BJ (cell line): ENCODE results near the gene ZNF534. TPM values are rescaled to one million over a fixed set of nuclear protein-coding genes. Genes with fewer than 3 reads are reported as not detected.
"Not testable (repeated sequence)": the region's sequence is repeated elsewhere in the genome, so short reads cannot be mapped to it uniquely, and the experiment has no call there.

Experiments
- CTCF ChIA-PET: fragments of 350-600 bp; formaldehyde crosslinking; extraction: SDS; loops from one replicate; lab custom pipeline; 2021; ENCODE audit warnings: antibody characterized with exemption, inconsistent platforms; lab: Yijun Ruan, JAX
- POLR2A ChIA-PET: fragments of 300-600 bp; sonication (Branson Sonifier 250); formaldehyde crosslinking; extraction: SDS; loops from one replicate; lab custom pipeline; 2021; ENCODE audit warnings: antibody characterized with exemption; lab: Charles Lee
- DNase-seq: peaks from one replicate; pipeline ENCODE4 v3.0.0-alpha.2; 2011; ENCODE audit warnings: low read depth
- H3K27me3 ChIP-seq: 2 replicates; pipeline ENCODE4 v1.6.0; 2011; ENCODE audit warnings: low read length; ENCODE audit not compliant: control insufficient read depth, insufficient read depth
- H3K36me3 ChIP-seq: 2 replicates; pipeline ENCODE4 v1.5.1; 2011; ENCODE audit warnings: low read length; ENCODE audit not compliant: control insufficient read depth, insufficient read depth
- H3K4me3 ChIP-seq: 2 replicates; pipeline ENCODE4 v1.5.1; 2011; ENCODE audit warnings: low read depth, mild to moderate bottlenecking, control low read depth, low read length
- polyA plus RNA-seq: library from polyadenylated mRNA; depleted of rRNA; stranded (reverse); fragments of >200 nt; gene quantifications from 2 replicates; pipeline ENCODE4 v1.2.3, GENCODE V29; 2011; rRNA removed
- small RNA-seq: library from RNA; depleted of rRNA; stranded (forward); fragments of <200 nt; gene quantifications from one replicate; pipeline ENCODE3, GENCODE V24; 2012; ENCODE audit warnings: low replicate concordance, low read depth; ENCODE audit not compliant: insufficient read length
- TF ChIP-seq, protein P1 (sequence below): IDR thresholded peaks from 2 replicates; pipeline ENCODE4 v1.5.1; 2011; ENCODE audit warnings: low read depth, mild to moderate bottlenecking, control low read depth, inconsistent platforms, low read length, moderate library complexity; ENCODE audit not compliant: insufficient read depth

ZNF534 gene
- polyA plus RNA-seq, 1 experiment = not detected

DNA sequence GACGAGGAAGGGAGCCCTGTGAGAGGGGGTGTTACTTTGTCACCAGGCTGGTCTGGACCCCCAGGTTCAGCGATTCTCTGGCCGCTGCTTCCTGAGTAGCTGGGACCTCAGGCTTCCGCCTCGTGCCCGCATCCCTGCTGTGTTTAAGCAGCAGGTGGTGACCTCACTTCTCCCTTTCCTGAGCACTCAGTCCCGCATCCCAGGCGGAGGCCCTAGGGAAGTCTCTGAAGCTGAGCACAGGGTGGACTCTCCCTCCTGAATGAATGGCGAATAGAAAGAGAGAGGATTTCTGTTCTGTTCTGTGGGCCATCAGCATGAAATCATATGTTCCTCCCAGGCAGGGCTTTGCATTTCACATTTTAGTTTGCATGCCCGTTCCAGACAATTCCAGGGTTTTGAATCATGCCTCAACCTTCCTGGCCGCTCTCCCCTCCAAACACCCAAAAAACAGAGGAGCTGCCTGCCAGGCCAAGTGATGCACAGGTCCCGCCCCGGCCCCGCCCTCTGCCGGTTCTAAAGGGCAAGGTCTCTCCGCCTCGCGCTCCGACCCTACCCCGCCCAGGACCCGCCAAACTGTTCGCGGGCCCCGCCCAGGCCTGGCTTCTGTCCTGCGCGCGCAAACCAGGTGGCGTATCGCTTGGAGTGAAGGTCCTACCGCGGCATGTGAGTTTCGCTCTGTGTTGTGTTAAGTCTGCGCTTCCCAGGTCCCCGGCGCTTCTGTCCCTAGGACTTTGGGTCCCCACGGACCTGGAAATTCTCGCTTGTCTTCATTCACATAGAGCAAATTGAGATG, 63.4 kb downstream of the ZNF534 start:
- DNase-seq = no peak
- Histone ChIP-seq H3K36me3 (no peaks in the 10 kb centered on the region), H3K27me3 (no peaks in the 10 kb centered on the region), H3K4me3 (no peak overlapping the region)
- ChIA-PET CTCF (no interaction called here), POLR2A (no interaction called here)
- TF ChIP-seq, protein P1, sequence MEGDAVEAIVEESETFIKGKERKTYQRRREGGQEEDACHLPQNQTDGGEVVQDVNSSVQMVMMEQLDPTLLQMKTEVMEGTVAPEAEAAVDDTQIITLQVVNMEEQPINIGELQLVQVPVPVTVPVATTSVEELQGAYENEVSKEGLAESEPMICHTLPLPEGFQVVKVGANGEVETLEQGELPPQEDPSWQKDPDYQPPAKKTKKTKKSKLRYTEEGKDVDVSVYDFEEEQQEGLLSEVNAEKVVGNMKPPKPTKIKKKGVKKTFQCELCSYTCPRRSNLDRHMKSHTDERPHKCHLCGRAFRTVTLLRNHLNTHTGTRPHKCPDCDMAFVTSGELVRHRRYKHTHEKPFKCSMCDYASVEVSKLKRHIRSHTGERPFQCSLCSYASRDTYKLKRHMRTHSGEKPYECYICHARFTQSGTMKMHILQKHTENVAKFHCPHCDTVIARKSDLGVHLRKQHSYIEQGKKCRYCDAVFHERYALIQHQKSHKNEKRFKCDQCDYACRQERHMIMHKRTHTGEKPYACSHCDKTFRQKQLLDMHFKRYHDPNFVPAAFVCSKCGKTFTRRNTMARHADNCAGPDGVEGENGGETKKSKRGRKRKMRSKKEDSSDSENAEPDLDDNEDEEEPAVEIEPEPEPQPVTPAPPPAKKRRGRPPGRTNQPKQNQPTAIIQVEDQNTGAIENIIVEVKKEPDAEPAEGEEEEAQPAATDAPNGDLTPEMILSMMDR = no peak

DNA sequence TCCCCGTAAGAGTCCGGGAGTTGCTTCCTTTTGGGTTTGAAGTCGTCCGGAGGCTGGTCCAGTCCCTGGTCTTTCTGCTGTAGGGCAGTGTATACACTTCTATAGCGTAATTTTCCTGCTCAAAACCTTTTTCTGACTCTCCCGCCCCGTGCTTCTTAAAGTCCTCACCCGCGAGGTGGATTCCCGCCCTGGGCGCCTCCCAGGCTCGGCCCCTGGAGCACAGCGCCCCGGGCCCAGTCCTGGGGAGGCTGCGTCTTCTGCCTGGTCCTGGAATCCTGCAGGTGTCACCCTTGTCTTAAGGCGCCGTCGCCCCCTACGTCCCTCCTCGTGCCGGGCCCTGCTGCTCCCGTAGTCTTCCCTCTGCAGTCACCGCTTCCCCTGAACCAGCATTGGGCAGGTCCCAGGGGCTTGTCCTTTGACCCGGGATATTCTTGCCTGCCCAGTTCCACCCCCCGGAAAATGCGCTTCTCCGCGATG, 64.1 kb downstream of the ZNF534 start:
- Histone ChIP-seq H3K36me3 (no peaks in the 10 kb centered on the region), H3K27me3 (no peaks in the 10 kb centered on the region), H3K4me3 (no peak overlapping the region)
- ChIA-PET CTCF (no interaction called here), POLR2A (no interaction called here)
- DNase-seq = no peak
- TF ChIP-seq, protein P1 = no peak

DNA sequence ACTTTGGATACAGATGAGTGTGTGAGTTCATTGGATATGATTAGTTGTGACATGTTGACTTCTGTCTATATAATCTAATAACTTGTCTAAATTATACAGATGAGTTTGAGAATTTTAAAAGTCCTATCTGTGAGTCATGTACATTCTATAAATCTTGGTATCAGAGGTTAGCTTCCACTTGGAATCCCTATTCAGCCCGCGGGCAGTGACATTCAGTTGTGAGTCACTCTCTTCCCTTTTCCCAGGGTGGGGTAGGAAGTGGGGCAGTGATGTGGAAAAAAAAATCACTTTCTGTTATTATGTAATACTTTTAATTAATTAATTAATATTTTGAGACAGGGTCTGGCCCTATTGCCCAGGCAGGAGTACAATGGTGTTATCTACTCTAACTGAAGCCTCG, 65.6 kb downstream of the ZNF534 start:
- no peaks in the 10 kb centered on the region for H3K27me3 ChIP-seq
- ChIA-PET CTCF (no interaction called here), POLR2A (no interaction called here)
- DNase-seq = no peak
- H3K4me3 ChIP-seq = no peak overlapping the region
- TF ChIP-seq, protein P1 = no peak
- no peaks in the 10 kb centered on the region for H3K36me3 ChIP-seq

DNA sequence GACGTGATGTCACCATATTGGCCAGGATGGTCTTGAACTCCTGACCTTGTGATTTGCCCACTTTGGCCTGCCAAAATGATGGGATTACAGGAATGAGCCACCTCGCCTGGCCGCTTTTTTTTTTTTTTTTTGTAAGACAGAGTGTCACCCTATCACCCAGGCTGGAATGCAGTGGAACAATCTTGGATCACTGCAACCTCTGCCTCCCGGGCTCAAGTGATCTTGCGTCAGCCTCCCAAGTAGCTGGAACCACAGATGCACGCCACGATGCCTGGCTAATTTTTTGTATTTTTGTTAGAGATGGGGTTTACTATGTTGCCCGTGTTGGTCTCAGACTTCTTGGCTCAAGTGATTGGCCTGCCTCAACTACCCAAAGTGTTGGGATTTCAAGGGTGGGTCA, 69.6 kb downstream of the ZNF534 start:
- TF ChIP-seq, protein P1 = no peak
- DNase-seq = no peak
- no peaks in the 10 kb centered on the region for H3K27me3 ChIP-seq
- CTCF ChIA-PET = interaction anchor here (0.6 kb wide), 1 partner anchor 190 kb away, joined by 3 read pairs; no protein-coding TSS in a partner anchor
- no peak overlapping the region for H3K4me3 ChIP-seq
- no peaks in the 10 kb centered on the region for H3K36me3 ChIP-seq
- POLR2A ChIA-PET = no interaction called here

DNA sequence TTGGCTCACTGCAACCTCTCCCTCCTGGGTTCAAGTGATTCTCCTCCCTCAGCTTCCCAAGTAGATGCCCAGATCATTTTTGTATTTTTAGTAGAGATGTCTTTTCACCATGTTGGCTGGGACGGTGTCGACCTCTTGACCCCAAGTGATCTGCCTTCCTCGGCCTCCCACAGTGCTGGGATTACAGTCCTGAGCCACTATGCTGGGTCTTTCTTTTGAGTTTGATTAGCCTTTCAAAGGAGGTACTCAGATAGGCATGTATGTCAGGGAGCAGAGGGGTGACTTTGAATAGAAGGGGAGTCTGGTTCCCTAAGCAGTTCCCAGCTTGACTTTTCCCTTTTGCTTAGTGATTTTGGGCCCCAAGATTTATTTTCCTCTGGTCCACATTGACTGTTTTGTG, 71.5 kb downstream of the ZNF534 start:
- DNase-seq, H3K36me3 ChIP-seq, POLR2A ChIA-PET, CTCF ChIA-PET, H3K27me3 ChIP-seq, H3K4me3 ChIP-seq: not testable (repeated sequence)

DNA sequence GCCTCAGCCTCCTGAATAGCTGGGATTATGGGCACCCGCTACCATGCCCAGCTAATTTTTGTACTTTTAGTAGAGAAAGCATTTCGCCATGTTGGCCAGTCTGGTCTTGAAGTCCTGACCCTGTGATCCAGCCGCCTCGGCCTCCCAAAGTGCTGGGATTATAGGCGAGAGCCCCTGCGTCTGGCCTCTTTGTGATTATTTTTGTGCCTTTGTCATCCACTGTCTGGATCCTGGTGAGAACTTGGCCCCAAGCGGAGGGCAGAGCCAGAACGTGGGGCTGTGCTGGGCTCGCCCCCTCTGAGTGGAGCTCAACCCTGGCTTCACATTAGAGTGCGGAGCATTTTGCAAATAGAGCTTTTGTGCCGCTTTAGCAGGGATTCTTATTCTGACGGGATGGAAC, 72.0 kb downstream of the ZNF534 start:
- H3K4me3 ChIP-seq, H3K27me3 ChIP-seq, H3K36me3 ChIP-seq, DNase-seq, POLR2A ChIA-PET, CTCF ChIA-PET: not testable (repeated sequence)

Small RNAs within 50 kb of the gene (small RNA-seq; reads per million reads assigned to genes)
- not detected for gene AC010332.1

Other genes starting within 250 kb of the ZNF534 start
- gene PPP2R1A, start 239.1 kb upstream of the ZNF534 start, polyA plus RNA-seq = 146 and 269 TPM in 2 replicates
- 4.2 and 7.9 TPM in 2 replicates for gene ZNF766, start 159.6 kb upstream of the ZNF534 start, polyA plus RNA-seq
- gene ZNF480, start 132.0 kb upstream of the ZNF534 start, polyA plus RNA-seq = 2.1 and 4.8 TPM in 2 replicates
- gene ZNF610, start 92.9 kb upstream of the ZNF534 start, polyA plus RNA-seq = 1.4 and 1.7 TPM in 2 replicates
- gene ZNF880, start 59.2 kb upstream of the ZNF534 start, polyA plus RNA-seq = 12.9 and 16.1 TPM in 2 replicates
- gene ZNF528, start 31.3 kb upstream of the ZNF534 start, polyA plus RNA-seq = 12.1 and 18.3 TPM in 2 replicates
- 0.82 and 1.7 TPM in 2 replicates for gene ZNF578, start 24.4 kb downstream of the ZNF534 start, polyA plus RNA-seq
- 2.8 and 4.5 TPM in 2 replicates for gene ZNF808, start 98.5 kb downstream of the ZNF534 start, polyA plus RNA-seq
- gene ZNF701, start 141.1 kb downstream of the ZNF534 start, polyA plus RNA-seq = 3.8 and 6.0 TPM in 2 replicates
- gene ZNF83, start 209.2 kb downstream of the ZNF534 start, polyA plus RNA-seq = 23.7 and 36.1 TPM in 2 replicates